NCI-H2107 (cell line): ENCODE data around the gene MYDGF.
"Not testable (repeated sequence)": the region's sequence is repeated elsewhere in the genome, so short reads cannot be mapped to it uniquely, and the experiment has no call there.

Source experiments
- DNase-seq: peaks from one replicate; lab custom pipeline; 2025; lab: John Stamatoyannopoulos, UW

Gene MYDGF

GRCh38 chr19:4699826-4700692 is 29.9 kb upstream of the MYDGF start:
- no peak for DNase-seq

GRCh38 chr19:4697304-4697703 is 27.2 kb upstream of the MYDGF start:
- DNase-seq = no peak

- DNase-seq = no peak
Observed at GRCh38 chr19:4695224-4695731, 25.1 kb upstream of the MYDGF start.

- DNase-seq = no peak
Observed at GRCh38 chr19:4694211-4694987, 24.3 kb upstream of the MYDGF start.

GRCh38 chr19:4693471-4694121 is 23.5 kb upstream of the MYDGF start:
- no peak for DNase-seq

- DNase-seq = no peak
Observed at GRCh38 chr19:4693078-4693350, 22.9 kb upstream of the MYDGF start.

GRCh38 chr19:4692251-4693077 is 22.3 kb upstream of the MYDGF start:
- DNase-seq = no peak

- no peak for DNase-seq
Observed at GRCh38 chr19:4691373-4691772, 21.2 kb upstream of the MYDGF start.

GRCh38 chr19:4690361-4690760 is 20.2 kb upstream of the MYDGF start:
- DNase-seq = no peak

- no peak for DNase-seq
Observed at GRCh38 chr19:4689403-4689802, 19.3 kb upstream of the MYDGF start.

- DNase-seq = no peak
Observed at GRCh38 chr19:4688587-4688986, 18.4 kb upstream of the MYDGF start.

GRCh38 chr19:4687396-4687795 is 17.3 kb upstream of the MYDGF start:
- DNase-seq = no peak

GRCh38 chr19:4686700-4687099 is 16.6 kb upstream of the MYDGF start:
- no peak for DNase-seq

- no peak for DNase-seq
Observed at GRCh38 chr19:4684312-4685095, 14.4 kb upstream of the MYDGF start.

GRCh38 chr19:4682417-4683200 is 12.5 kb upstream of the MYDGF start:
- DNase-seq = no peak

- DNase-seq = not testable (repeated sequence)
Observed at GRCh38 chr19:4680021-4680420, 9.9 kb upstream of the MYDGF start.

GRCh38 chr19:4678881-4679790 is 9.0 kb upstream of the MYDGF start:
- no peak for DNase-seq

GRCh38 chr19:4676955-4677731 is 7.0 kb upstream of the MYDGF start:
- DNase-seq = no peak
